Islet of Langerhans (tissue), 1 donor: Measurements from ENCODE around the gene KIF18B.

ENCODE experiments used
- FAIRE-seq: peaks from one replicate; lab custom pipeline; 2011; peaks lifted over from hg19 to GRCh38; lab: Jason Lieb, UNC

KIF18B gene

DNA sequence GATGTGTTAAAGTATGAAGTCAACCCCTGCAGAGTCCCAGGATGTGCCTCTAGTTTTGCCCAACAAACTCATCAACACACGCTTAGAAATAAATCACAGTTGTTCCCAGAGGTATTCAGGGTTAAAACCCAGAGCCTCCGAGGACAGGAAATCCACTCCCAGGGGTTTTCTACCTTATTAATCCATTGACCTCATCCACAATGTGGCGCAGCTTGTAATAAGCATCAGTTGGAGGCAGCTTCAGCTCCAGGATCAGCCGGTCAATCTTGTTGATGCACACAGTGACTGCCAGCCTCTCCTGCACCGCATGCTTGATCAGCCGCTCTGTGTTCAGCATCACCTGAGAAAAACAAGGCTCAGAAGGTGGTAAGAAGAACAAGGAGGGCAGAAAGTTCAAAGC is 71.8 kb downstream of the KIF18B start:
- no peak for FAIRE-seq
